HL-60/S4 treated with phorbol 12-myristate 13-acetate at 8.2 ng/mL for 4 days and 3 days (cell line): ENCODE measurements around the gene CNNM2.

Experiments
- in situ Hi-C: fragments of 300-500 bp; cut with MboI; formaldehyde crosslinking; loops from 2 replicates; pipeline ENCODE4 v1.15.0; 2022; ENCODE audit warnings: low sequenced_read_pairs

CNNM2 gene

DNA sequence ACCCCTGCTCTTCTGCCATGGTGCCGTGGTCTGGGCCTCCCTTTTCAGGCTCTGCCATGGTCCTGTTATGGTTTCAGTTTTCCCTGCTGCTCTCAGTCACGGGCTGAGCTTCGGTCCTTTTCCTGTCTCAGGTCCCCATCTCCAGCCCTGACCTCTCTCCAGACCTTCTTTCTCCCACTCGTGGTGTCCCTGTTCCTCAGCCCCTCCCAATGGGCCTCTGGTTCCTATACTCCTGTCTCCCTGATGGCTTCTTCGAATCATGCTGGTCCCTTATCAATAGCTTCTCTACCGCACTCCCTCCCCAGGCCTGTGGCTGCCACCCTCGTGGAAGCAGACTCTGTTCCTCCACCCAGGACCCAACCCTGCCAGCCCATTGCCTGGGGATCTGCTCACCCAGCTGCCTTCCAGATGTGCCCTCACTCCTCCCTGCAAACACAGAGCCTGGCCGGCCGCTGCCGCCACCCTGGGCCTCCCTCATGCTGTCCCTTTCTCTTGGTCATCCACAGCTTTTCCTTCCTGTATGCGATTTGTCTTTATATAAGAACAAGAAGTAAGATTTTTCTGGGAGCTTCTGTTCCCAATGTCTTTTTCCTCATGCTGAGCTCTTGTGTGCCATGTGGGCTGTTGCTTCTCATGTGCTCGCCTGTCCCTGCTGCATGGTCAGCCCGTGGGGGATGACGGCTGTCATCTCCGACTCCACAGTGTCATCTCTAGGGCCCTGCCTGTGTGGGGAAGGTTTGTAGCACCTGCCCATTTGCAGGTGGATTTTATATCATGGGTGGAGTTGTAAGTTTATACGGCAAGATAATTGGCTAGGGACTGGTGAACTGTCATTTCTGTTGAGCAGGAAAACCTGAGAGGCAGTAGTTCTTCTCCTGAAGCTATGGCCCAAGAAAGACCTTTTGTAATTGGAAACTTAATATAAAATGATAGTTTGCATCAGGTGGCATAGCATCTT is 148.3 kb downstream of the CNNM2 start:
- in situ Hi-C loops, result loop anchor here (10.0 to 25.0 kb wide), 2 partner anchors 232 to 329 kb away; partner anchors contain the start of genes CYP17A1 and WBP1L

DNA sequence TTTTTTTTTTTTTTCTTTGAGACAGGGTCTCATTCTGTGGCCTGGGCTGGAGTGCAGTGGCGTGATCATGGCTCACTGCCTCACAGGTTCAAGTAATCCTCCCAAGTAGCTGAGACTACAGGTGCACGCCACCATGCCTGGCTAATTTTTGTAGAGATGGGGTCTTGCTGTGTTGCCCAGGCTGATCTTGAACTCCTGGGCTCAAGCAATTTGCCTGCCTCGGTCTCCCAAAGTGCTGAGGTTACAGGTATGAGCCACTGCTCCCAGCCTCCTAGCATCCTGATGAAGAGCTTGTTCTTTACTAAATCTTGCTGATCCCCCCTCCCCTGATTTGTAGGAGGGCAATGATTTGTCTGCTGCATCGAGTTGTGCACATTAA is 149.0 kb downstream of the CNNM2 start:
- in situ Hi-C loops, result loop anchor here (10.0 to 25.0 kb wide), 2 partner anchors 232 to 330 kb away; partner anchors contain the start of genes CYP17A1 and WBP1L

DNA sequence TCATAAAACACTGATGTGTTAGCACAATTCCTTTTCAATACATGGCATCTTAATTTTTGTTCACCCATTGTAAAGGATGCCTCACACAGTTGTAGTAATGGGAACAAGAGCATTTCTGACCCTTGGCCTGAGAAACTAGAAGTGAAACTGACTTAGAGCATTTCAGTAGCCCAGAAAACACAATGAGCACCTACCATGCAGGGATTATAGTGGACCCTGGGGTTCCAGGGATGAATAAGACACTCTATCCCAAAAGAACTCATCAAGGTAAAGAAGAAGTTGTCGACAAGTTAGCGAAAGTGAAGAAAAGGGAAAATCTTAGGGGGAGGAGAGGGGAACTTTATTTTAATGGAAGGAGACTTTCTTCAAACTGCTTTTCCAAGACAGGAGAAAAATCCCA is 149.4 kb downstream of the CNNM2 start:
- in situ Hi-C loops, result loop anchor here (10.0 to 25.0 kb wide), 2 partner anchors 233 to 330 kb away; partner anchors contain the start of genes CYP17A1 and WBP1L

DNA sequence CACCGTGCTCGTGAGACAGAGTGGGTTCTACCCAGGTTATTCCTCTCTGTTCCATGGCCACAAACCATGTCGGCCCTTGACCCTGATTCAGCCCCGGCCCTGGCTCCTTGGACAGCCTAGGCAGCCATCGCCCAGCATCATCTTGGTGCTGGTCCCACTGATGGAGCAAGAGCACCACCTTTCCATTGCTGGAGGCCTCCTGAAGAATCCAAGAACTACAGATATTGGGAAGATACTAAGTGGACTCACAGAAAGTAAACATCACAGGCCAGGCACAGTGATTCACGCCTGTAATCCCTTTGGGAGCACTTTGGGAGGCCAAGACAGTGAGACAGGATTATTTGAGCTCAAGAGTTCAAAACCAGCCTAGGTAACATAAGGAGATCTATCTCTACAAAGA is 149.9 kb downstream of the CNNM2 start:
- in situ Hi-C loops, result loop anchor here (10.0 to 25.0 kb wide), 2 partner anchors 233 to 331 kb away; partner anchors contain the start of genes CYP17A1 and WBP1L

DNA sequence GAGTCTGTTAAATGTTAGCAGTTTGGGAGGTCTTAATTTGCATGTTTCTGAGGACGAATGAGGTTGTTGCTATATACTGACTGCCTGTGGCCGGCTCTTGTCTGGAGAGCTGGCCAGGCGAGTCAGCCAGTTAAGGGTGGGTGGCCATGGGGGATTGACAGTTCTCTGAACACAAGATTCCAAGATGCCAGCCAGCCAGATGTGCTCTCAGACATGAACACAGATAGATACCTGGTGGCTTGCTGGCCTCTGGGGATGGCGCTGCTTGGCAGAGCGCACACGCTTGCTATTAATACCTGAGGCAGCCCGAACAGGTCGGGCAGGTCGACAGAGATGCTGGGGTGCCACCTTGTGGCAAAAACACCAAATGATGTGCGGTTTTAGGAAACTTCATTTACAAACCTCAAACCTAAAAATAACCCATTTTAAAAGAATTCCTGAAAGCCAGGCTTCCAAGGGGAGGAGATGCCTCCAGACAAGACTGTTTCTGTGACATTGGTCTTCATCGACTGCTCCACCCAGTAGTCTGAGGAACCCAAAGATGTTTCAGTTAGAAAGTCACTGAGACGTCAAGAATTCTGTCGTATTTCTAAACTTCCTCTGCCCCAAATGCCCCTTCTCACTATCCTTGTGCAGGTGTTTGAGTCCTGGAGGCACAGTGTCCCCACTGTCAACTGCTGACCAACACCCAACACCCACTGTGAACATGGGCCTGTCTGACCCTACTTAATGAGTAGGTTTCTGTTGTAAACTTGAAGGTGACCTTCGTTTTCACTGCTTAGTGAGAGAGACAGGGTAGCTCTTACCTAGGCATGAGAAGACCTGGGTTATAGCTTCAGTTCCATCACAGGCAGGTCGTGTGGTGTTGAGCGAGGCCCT is 151.6 kb downstream of the CNNM2 start:
- in situ Hi-C loops, result loop anchor here (10.0 to 25.0 kb wide), 2 partner anchors 235 to 332 kb away; partner anchors contain the start of genes CYP17A1 and WBP1L

DNA sequence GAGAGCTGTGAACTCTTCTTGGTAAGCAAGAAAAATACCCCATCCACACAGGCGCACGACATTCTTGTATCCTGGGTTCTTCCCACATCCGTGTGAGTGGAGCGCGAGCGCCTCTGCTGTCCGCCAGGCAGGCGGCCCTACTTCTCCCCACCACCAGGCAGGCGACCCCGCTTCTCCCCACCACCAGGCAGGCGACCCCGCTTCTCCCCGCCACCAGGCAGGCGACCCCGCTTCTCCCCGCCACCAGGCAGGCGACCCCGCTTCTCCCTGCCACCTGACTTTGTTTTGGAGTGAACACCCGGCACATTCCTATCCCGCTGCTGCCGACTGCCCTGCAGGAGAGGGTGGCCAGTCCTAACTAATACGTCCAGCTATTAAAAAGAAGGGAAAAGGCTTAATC is 154.2 kb downstream of the CNNM2 start:
- in situ Hi-C loops, result loop anchor here (25.0 kb wide), 1 partner anchor 335 kb away; the partner anchor contains the start of gene WBP1L

DNA sequence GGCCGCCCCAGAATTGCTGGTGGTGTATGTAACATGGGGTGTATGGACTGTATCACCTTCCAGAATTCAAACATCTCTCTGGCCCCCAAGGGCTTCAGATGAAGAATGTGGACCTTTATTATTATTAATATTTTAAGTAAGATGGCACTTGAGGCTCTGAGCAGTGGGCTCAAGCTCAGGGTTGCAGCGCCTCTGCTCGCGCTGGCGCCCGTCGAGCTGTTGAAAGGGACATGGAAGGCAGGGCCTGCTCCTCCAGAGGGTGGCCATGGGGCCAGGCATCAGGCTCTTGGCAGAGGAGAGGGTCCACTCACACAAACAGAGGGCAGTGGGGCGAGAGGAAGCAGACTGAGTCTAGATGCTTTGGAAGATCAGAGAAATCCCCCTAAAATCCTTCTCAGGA is 154.8 kb downstream of the CNNM2 start:
- in situ Hi-C loops, result loop anchor here (25.0 kb wide), 1 partner anchor 336 kb away; the partner anchor contains the start of gene WBP1L

DNA sequence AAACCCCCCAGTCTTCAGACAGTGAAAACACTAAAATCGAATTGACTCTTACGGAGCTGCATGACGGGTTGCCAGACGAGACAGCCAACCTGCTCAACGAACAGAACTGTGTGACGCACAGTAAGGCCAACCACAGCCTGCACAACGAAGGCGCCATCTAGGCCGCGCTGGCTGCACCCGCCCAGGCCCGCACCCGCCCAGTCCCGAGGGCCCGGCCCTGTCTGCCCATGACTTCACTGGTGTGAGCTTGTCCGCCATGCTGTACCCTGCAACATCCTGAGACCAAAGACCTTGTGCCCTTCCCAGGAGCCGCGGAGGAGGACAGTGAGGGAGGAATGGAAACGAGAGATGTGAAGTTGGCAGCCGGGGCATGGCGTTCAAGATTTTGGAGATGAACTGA is 158.9 kb downstream of the CNNM2 start:
- in situ Hi-C loops, result no loop called here

DNA sequence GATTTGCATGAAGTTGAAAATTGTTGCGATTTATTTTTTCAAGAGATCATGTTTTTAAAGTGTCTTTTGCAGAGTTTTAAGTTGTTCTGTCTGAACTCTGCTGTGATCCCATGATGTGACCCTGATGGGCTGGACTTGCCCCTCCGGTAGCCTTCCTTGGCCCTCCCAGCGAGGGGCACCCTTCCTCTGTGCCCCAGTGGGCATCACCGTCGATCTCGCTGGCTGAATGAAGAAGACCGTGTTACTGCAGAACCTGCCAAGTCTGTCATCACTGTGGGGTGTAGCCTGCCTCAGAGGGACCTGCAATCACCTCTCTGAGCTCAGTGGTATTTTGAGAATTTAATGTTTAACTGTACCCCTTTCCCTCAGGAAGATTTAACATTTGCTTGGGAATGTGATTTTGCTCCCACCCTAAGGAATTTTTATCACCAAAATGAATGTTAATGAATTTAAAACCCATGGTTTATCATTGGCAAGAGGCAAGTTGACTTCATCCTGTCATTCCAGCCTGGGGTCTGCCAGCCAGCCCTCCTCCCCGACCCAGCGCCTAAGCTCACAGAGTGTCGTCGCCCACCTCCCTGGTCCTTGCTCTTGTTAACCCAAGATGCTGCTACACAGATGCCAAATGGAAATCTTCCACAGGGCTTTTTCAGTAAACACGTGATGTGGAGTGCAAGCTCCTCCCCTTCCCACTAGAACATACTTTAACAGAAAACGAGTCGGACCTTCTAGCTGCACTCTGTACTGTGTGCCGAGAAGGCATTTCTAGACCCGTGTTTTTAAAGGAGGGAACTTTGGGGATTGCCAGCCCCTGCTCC is 159.6 kb downstream of the CNNM2 start:
- in situ Hi-C loops, result no loop called here

DNA sequence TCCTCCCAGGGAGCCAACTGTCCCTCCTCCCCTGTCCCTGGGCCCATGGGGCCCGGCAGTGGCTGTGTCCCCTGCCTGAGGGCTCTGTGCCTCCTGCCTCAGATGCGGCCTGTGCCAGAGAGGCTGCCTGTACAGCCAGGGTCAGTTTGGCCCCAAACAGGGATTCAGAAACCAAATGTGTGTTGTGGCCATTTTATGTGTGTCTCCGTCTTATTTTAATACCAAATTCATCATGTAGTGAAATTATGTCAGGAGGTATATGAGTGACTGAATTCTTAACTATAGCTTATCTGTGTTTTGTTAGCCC is 160.2 kb downstream of the CNNM2 start:
- in situ Hi-C loops, result no loop called here

DNA sequence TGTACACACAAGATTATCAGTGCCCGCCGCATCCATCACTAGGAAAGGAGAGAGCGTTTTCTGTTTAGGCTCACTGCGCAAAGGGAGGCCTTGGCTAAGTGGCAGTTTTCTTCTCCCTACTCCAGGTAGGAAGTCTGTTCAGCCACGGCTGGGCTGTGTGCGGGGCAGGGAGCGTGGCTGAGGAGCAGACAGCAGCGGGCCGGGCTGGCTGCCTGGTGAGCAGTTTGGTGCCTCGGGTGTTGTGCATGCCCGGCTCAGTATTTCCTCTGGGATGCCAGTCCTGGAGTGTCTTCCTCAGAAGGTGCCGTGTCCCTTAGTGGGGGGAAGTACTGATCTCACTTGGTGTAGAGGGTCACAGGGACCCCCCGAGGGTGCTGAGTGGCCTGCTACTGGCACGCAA is 160.6 kb downstream of the CNNM2 start:
- in situ Hi-C loops, result no loop called here

DNA sequence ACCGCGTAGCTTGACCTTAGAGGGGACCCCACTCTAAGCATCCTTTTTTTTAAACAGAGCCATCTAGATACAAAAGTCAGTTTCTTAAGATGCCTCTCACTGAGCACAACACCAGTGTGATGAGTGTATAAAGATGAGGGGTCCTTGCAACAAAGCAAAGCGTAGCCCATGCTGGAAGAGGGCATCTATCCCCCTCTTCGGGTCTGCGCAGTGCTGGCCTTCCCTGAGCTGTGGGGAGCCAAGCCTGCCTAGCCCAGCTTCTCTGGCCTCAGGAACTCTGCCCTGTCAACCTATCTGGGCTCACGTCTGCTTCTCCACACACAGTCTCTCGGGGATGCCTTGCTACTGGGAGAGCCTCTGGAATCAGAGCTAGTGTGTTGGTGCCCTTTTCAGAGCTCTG is 161.0 kb downstream of the CNNM2 start:
- in situ Hi-C loops, result no loop called here

DNA sequence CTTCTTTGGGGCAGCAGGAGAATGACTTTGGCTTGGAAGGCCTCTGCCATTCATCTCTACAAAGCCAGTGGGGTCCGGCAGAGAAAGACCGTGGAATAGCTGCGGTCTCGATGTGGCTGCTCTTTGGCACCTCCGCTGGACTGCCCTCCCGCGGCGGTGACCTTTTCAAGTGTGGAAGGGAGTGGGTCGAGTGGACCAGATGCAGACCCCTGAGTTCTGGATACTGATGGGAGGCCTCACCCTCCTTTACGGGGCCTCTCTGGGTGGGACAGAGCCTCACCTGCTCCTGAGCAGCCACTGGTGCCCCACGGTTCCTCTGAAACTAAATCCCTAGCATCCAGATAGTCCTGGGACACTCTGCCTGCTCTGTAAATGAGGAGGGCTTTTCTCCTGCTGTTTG is 161.9 kb downstream of the CNNM2 start:
- in situ Hi-C loops, result no loop called here

DNA sequence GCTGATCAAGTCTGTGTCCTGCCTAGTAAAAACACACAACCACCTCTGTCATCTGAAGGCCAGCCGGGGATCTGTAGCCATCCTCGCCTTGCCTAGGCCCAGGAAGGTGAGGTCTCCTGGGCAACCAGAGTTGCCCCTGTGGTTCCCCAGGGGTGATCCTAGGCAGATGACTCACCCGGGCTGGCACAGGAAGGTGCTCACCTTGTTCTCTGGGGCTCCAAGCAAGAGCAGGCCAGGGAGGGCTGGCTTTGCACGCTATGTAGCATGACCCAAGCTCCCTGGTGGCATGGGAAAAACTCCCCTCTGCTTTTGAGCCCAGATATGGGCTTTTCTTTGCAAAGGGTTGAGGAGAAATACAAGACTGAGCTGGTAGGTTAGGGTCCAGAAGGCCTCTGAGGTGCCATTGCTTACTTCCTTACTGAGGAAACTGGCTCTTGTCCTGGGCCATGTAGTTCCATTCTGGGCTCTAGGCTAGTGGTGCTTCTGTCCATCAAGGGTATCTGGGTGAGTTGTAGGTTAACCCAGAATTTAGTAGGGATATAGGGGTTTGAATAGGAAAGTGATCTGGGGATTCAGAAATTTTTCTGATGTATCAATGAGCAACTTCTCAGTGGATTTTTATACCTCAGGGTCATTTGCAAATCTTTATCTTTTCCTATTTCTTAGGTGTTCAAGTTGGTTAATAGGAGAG is 162.9 kb downstream of the CNNM2 start:
- in situ Hi-C loops, result no loop called here

DNA sequence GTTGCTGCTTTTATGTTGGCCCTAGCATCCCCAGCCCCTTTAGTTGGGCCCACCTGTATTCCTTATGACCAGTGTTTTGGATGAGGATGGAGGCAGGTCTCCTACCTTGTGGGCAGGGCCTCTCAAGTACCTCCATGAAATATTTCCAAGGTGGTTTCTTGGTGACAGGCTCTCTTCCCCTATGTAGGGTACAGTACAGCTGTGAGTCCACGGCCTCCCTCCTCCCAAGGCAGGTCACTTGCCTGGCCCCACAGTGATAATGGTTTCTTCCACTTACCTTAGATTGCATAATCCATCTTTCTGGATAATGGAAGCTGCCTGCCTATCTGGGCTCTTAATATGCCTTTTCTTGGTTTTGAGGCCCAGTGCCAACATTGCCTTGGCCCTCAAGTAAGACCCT is 164.6 kb downstream of the CNNM2 start:
- in situ Hi-C loops, result no loop called here

DNA sequence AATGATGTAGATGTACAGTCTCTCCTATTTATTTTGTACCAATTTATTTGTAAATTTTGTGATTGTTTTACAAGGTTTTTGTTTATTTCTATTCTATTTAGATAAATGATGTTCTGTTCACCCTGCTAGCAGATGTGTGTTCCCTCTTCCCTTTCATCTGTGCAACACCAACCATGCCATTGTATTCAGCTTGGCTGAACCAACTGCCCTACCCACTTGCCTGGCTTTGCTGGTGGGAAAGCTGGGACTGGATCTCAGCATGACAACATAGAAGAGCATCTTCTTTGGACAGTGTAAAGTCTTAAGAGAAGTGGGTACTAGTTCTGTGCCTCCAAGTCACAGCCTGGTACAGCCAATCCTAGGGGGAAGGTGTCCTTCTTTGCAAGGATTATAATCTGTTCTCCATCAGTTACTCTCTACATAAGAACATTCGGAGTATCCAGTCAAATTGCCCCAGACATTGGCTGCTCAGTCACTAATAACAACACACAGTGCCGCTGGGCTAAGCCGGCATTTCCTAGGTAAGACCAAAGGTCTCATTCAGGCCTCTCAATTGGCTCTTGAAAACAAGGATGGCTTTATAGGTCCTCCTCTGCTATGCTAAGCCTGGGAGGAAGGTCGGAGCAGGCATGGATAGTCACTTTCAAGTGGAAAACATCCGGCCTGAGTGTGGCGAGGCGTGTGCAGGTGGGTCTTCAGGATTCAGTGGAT is 165.3 kb downstream of the CNNM2 start:
- in situ Hi-C loops, result no loop called here

DNA sequence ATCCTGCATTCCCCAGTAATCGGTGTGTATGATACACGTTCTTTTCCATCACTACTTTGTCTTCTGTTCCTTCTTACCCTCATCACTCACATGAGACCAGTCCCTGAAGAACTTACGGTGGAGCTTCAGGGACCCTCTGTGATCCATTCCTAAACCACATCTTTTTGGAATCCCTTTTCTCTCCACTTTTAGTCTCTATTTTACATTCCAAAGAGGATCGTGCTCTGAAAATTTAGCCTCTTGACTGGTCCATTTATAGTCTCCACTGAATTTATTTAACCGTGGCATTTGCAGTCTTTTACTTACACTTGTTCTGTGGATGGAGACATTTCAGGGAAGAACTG is 165.9 kb downstream of the CNNM2 start:
- in situ Hi-C loops, result no loop called here

DNA sequence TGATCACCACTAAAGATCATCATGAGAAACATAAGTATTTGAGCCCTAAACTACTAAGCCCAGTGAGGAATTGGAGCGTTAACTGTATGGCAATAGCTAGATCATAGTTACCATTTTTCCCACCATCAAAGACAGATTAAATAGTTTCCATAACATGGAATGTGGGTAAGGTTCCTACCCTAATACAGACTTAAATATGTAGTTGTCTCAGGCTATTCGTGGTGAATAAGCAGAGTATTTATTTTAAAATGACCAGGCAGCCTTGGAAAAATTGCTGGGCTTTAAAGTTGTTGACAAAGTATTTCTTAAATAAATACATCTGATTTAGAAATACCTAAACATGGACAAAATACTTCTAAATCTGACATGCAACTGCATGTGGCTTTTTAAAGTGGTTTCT is 168.2 kb downstream of the CNNM2 start:
- in situ Hi-C loops, result no loop called here

DNA sequence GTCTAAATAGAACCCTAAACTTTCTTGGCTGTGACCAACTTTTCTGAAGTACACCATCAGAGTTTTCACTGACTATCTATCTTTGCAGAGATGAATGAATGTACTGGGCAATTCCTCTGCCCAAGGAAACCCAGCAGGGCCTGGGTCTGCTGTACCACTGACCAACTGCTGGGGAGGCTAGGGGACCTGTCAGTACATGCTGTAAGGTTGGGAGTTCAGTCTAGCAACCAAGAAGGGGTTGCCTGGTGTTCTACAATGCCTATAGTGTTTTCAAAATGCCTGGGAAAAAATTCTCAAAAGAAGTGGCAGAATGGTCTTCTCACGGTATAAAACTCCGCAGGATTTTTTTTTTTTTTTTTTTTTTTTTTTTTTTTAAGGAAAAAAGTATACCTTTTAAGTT is 168.7 kb downstream of the CNNM2 start:
- in situ Hi-C loops, result no loop called here
